ENCODE data around the gene PTPRJ.

DNA sequence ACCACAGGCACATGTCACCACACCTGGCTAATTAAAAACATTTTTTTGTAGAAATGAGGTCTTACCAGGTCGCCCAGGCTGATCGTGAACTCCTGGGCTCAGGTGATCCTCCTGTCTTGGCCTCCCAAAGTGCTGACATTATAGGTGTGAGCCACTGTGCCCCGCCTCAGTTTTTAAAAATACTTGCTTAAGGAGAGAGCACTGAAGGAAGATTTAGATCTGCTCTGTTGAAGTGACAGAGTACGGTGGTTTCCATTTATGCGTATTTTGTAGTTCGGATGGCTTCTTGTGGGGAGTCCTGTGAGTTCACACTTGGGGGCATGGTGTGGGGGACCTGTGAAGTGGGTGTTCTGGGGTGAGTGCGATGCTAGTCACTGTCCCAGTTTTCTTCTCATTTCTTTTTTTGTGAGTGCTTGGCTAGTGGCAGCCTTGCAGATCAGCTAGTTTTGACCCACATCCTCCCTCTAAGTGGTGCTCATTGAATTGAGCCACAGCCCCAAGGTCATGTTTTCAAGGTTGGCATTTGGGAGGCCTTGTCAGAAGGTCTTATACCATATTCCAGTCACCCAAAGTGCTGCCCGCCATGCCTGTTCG, 31.5 kb downstream of the PTPRJ start:
- TF ChIP-seq RXRA (CRISPR knock-in tag; IDR thresholded peaks at IDR 0.05) (no peak), GLI4 (CRISPR knock-in tag; IDR thresholded peaks at IDR 0.05; ENCODE audit: borderline replicate concordance) (no peak), REST (IDR thresholded peaks at IDR 0.05; ENCODE audit: borderline replicate concordance in 1 of 2, low read depth in 1 of 2, low read length in 2 of 2) (no peak), PCBP2 (optimal IDR thresholded peaks at IDR 0.05; ENCODE audit: low read depth, low read length, poor library complexity, severe bottlenecking) (no peak), NFAT5 (CRISPR knock-in tag; IDR thresholded peaks at IDR 0.05) (no peak), TBL1XR1 (IDR thresholded peaks at IDR 0.05; ENCODE audit: borderline replicate concordance, low read length, partially characterized antibody) (no peak), ZNF383 (CRISPR knock-in tag; IDR thresholded peaks at IDR 0.05; ENCODE audit: borderline replicate concordance) (no peak), JUNB (CRISPR knock-in tag; IDR thresholded peaks at IDR 0.05; ENCODE audit: borderline replicate concordance) (no peak), POLR2A (IDR thresholded peaks at IDR 0.05; ENCODE audit: insufficient read depth in 1 of 2, low read depth in 2 of 2, low read length in 2 of 2) (no peak), ZFP36 (IDR thresholded peaks at IDR 0.05; ENCODE audit: borderline replicate concordance, low read depth, low read length, partially characterized antibody) (no peak)
- TF ChIP-seq, protein P1, sequence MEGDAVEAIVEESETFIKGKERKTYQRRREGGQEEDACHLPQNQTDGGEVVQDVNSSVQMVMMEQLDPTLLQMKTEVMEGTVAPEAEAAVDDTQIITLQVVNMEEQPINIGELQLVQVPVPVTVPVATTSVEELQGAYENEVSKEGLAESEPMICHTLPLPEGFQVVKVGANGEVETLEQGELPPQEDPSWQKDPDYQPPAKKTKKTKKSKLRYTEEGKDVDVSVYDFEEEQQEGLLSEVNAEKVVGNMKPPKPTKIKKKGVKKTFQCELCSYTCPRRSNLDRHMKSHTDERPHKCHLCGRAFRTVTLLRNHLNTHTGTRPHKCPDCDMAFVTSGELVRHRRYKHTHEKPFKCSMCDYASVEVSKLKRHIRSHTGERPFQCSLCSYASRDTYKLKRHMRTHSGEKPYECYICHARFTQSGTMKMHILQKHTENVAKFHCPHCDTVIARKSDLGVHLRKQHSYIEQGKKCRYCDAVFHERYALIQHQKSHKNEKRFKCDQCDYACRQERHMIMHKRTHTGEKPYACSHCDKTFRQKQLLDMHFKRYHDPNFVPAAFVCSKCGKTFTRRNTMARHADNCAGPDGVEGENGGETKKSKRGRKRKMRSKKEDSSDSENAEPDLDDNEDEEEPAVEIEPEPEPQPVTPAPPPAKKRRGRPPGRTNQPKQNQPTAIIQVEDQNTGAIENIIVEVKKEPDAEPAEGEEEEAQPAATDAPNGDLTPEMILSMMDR (CRISPR knock-in tag; IDR thresholded peaks at IDR 0.05), result no peak
- TF ChIP-seq, protein P2, sequence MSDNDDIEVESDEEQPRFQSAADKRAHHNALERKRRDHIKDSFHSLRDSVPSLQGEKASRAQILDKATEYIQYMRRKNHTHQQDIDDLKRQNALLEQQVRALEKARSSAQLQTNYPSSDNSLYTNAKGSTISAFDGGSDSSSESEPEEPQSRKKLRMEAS (IDR thresholded peaks at IDR 0.05), result no peak
